WTC11 (cell line): ENCODE data around the gene SUPV3L1.

Experiments
- ATF1 ChIP-seq: sonication (generic); formaldehyde crosslinking; IDR thresholded peaks from 2 replicates; pipeline ENCODE4 v1.8.1; 2023; ENCODE audit warnings: mild to moderate bottlenecking, moderate library complexity, missing genetic modification reagents
- CDX4 ChIP-seq: fragments of 250-450 bp; sonication (Bioruptor Pico); IDR thresholded peaks from 2 replicates; pipeline ENCODE4 v1.9.0; 2021; ENCODE audit warnings: moderate library complexity, mild to moderate bottlenecking, inconsistent platforms, borderline replicate concordance
- CREB1 ChIP-seq: sonication (generic); formaldehyde crosslinking; IDR thresholded peaks from 2 replicates; pipeline ENCODE4 v1.8.0; 2023; ENCODE audit warnings: mild to moderate bottlenecking, missing genetic modification reagents
- CTCF ChIP-seq: fragments of 200-600 bp; IDR thresholded peaks from 2 replicates; pipeline ENCODE4 v1.8.0; 2022; ENCODE audit warnings: antibody characterized with exemption
- FOXJ3 ChIP-seq: sonication (generic); formaldehyde crosslinking; IDR thresholded peaks from 2 replicates; pipeline ENCODE4 v1.9.0; 2021; ENCODE audit warnings: missing genetic modification reagents, mild to moderate bottlenecking, borderline replicate concordance
- GRHL2 ChIP-seq: fragments of 250-450 bp; sonication (Bioruptor Pico); IDR thresholded peaks from 2 replicates; pipeline ENCODE4 v1.8.0; 2022; ENCODE audit warnings: mild to moderate bottlenecking, moderate library complexity; ENCODE audit not compliant: insufficient replicate concordance, severe bottlenecking
- IRF2 ChIP-seq: sonication (generic); formaldehyde crosslinking; IDR thresholded peaks from 2 replicates; pipeline ENCODE4 v1.8.0; 2022; ENCODE audit warnings: low read depth, missing genetic modification reagents, borderline replicate concordance
- NR2C2 ChIP-seq: sonication (generic); formaldehyde crosslinking; IDR thresholded peaks from 2 replicates; pipeline ENCODE4 v1.8.0; 2022; ENCODE audit warnings: mild to moderate bottlenecking, missing genetic modification reagents
- OVOL2 ChIP-seq: fragments of 250-450 bp; sonication (Bioruptor Pico); IDR thresholded peaks from 2 replicates; pipeline ENCODE4 v1.9.0; 2021; ENCODE audit warnings: mild to moderate bottlenecking, borderline replicate concordance
- SP1 ChIP-seq: sonication (generic); formaldehyde crosslinking; conservative IDR thresholded peaks from 2 replicates; pipeline ENCODE4 v1.8.1; 2022; ENCODE audit warnings: missing genetic modification reagents
- USF1 ChIP-seq: sonication (generic); formaldehyde crosslinking; IDR thresholded peaks from 2 replicates; pipeline ENCODE4 v1.8.0; 2022; ENCODE audit warnings: mild to moderate bottlenecking, missing genetic modification reagents
- ZNF121 ChIP-seq: sonication (generic); formaldehyde crosslinking; IDR thresholded peaks from 2 replicates; pipeline ENCODE4 v1.8.0; 2023; ENCODE audit warnings: missing genetic modification reagents
- ZNF232 ChIP-seq: sonication (generic); formaldehyde crosslinking; IDR thresholded peaks from 2 replicates; pipeline ENCODE4 v1.8.0; 2022; ENCODE audit warnings: mild to moderate bottlenecking, missing genetic modification reagents
- ZNF512 ChIP-seq: sonication (generic); formaldehyde crosslinking; IDR thresholded peaks from 2 replicates; pipeline ENCODE4 v1.8.1; 2022; ENCODE audit warnings: missing genetic modification reagents, borderline replicate concordance

- TF ChIP-seq ZNF121 (CRISPR knock-in tag) (no peak), CTCF (no peak), NR2C2 (CRISPR knock-in tag) (no peak), ATF1 (CRISPR knock-in tag) (no peak), CDX4 (no peak), ZNF232 (CRISPR knock-in tag) (no peak), USF1 (CRISPR knock-in tag) (no peak), SP1 (CRISPR knock-in tag) (no peak), FOXJ3 (no peak), OVOL2 (CRISPR knock-in tag) (no peak), GRHL2 (CRISPR knock-in tag) (no peak), CREB1 (CRISPR knock-in tag) (no peak), IRF2 (no peak), ZNF512 (CRISPR knock-in tag) (no peak)
Observed at GRCh38 chr10:69254877-69255276, 74.8 kb downstream of the SUPV3L1 start.
